ENCODE results near the gene FGF4. TPM values are rescaled to one million over a fixed set of nuclear protein-coding genes. Genes with fewer than 3 reads are reported as not detected.
A peak's percentile ranks its signal among the peaks of the same experiment; 100 is the strongest.

Gene FGF4
- total RNA-seq, 2 donors from 2014 or later: not detected

DNA sequence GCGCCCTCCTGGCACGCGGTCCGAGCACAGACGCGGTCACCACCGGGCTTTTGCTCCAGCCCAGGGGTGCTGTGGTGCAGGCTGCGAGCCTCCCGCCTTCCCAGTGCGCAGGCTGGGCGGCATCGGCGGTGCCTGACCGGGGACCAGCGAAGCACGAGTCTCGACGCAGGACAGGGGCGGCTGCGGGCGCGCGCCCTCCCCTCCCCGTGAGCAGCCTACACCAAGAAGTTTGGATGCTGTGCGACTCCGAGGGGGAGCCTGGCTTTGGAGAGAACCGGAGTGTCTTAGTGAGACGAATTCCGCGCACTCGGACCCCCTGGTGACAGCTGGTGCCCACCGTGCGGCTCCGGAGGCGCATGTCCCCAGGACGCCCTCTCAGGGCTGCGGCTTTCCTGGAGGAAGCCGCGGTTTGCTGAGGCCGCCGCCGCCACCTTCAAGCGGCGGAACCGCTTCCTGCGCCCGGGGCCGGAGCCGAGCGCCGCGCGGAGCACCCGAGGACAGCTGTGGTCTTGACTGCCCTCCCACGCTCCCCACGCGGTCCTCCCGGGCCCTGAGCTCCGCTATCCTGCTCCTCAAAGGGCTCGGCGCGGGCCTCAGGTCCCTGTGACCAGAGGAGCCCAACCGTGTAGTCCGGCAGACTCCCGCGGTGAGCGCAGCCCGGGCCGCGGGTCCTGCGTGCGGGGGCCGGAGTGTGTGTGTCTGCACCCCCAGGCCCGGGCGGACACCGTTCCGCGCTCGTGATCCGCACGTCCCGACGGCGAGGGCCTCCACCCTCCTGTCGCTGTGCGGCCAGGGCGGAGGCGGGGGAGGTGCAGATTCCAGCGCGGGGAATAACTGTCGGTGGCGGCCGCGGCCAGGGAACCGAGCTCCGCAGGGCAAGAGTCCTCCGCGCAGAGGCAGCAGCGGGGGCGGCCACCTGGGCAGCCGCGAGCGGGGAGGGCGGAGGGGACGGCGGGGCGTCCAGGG is 42.4 kb upstream of the FGF4 start:
- DNase-seq (ENCODE audit: low spot score) (no peak), ATAC-seq (ENCODE audit: insufficient number of reproducible peaks, low FRiP score, low read depth) (no peak)
- TF ChIP-seq, protein P1, sequence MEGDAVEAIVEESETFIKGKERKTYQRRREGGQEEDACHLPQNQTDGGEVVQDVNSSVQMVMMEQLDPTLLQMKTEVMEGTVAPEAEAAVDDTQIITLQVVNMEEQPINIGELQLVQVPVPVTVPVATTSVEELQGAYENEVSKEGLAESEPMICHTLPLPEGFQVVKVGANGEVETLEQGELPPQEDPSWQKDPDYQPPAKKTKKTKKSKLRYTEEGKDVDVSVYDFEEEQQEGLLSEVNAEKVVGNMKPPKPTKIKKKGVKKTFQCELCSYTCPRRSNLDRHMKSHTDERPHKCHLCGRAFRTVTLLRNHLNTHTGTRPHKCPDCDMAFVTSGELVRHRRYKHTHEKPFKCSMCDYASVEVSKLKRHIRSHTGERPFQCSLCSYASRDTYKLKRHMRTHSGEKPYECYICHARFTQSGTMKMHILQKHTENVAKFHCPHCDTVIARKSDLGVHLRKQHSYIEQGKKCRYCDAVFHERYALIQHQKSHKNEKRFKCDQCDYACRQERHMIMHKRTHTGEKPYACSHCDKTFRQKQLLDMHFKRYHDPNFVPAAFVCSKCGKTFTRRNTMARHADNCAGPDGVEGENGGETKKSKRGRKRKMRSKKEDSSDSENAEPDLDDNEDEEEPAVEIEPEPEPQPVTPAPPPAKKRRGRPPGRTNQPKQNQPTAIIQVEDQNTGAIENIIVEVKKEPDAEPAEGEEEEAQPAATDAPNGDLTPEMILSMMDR (IDR thresholded peaks at IDR 0.05): no peak
- peaks cover 0 to 5% of the 10 kb centered on the region in 2 donors for H3K4me1 ChIP-seq (ENCODE audit: control insufficient read depth in 1 of 2, low read depth in 2 of 2)
- H3K36me3 ChIP-seq: no peaks in the 10 kb centered on the region
- H3K27me3 ChIP-seq (replicated peaks; ENCODE audit: insufficient read depth): peaks cover 3% of the 10 kb centered on the region
- H3K4me3 ChIP-seq: peak overlapping the region; percentile 26
- H3K27ac ChIP-seq: no peak overlapping the region
- no peaks in the 10 kb centered on the region for H3K9me3 ChIP-seq

DNA sequence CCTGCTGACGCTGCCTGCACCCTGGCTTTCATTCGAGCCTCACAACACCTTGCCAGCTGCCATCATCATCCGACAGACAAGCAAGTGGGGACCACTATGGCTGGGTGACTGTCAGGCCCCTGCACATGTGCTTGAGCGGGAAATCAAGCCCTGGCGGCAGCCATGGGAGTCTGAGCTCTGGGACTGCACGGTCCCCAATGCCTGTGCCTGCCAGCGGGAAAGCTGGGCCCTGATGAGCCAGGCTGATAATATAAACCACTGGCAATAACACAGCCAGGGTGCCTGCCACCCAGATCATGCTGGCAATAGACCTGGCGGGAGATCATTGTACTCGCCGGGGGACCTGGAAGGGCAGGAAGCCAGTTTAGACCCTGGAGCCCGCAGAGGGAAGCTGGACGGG is 41.5 kb upstream of the FGF4 start:
- Histone ChIP-seq H3K27ac (no peak overlapping the region), H3K9me3 (no peaks in the 10 kb centered on the region), H3K4me1 (ENCODE audit: control insufficient read depth in 1 of 2, low read depth in 2 of 2) (peaks cover 0 to 5% of the 10 kb centered on the region in 2 donors), H3K4me3 (no peak overlapping the region), H3K36me3 (no peaks in the 10 kb centered on the region), H3K27me3 (replicated peaks; ENCODE audit: insufficient read depth) (peaks cover 3% of the 10 kb centered on the region)
- TF ChIP-seq, protein P1 (IDR thresholded peaks at IDR 0.05): no peak
- ATAC-seq (ENCODE audit: insufficient number of reproducible peaks, low FRiP score, low read depth) (no peak), DNase-seq (ENCODE audit: low spot score) (no peak)

DNA sequence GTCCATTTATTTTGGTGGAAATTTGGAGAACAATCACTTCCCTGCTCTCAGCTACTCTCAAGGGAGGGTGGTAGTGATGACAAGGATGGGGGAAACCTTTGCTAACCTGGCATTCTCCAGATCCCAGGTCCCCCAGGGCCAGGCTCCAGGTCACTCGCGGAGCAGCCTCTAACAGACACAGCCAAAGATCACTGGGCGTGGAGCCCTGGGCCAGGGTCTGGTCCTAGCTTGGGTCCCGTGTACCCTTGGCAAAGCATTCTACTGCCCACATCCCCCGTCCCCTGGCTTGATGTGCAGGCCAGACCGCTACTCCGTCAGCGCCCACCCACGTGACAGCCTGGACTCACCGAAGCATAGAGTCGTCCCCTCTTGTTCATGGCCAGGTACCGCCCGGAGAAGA is 40.8 kb upstream of the FGF4 start:
- Histone ChIP-seq H3K9me3 (no peaks in the 10 kb centered on the region), H3K27me3 (replicated peaks; ENCODE audit: insufficient read depth) (peaks cover 3% of the 10 kb centered on the region), H3K4me3 (no peak overlapping the region), H3K4me1 (ENCODE audit: control insufficient read depth in 1 of 2, low read depth in 2 of 2) (peaks cover 0 to 5% of the 10 kb centered on the region in 2 donors), H3K27ac (no peak overlapping the region), H3K36me3 (no peaks in the 10 kb centered on the region)
- TF ChIP-seq, protein P1 (IDR thresholded peaks at IDR 0.05): no peak
- no peak for DNase-seq (ENCODE audit: low spot score)
- no peak for ATAC-seq (ENCODE audit: insufficient number of reproducible peaks, low FRiP score, low read depth)

DNA sequence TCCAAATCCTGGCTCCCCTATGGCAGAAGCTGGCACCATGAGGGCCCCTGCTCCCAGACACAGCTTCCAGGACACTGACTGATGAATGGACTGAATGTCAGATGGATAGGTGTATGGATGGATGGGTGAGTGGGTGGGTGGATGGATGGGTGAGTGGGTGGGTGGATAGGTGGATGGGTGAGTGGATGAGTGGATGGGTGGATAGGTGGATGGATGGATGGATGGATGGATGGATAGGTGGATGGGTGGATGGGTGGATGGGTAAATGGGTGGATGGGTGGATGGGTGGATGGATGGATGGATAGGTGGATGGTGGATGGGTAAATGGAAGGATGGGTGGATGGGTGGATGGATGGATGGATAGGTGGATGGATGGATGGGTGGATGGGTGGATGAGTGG is 39.8 kb upstream of the FGF4 start:
- DNase-seq (ENCODE audit: low spot score) (no peak), ATAC-seq (ENCODE audit: insufficient number of reproducible peaks, low FRiP score, low read depth) (no peak)
- no peaks in the 10 kb centered on the region for H3K36me3 ChIP-seq
- peaks cover 0 to 5% of the 10 kb centered on the region in 2 donors for H3K4me1 ChIP-seq (ENCODE audit: control insufficient read depth in 1 of 2, low read depth in 2 of 2)
- TF ChIP-seq, protein P1 (IDR thresholded peaks at IDR 0.05): no peak
- peaks cover 3% of the 10 kb centered on the region for H3K27me3 ChIP-seq (replicated peaks; ENCODE audit: insufficient read depth)
- H3K9me3 ChIP-seq: no peaks in the 10 kb centered on the region
- no peak overlapping the region for H3K27ac ChIP-seq
- no peak overlapping the region for H3K4me3 ChIP-seq

DNA sequence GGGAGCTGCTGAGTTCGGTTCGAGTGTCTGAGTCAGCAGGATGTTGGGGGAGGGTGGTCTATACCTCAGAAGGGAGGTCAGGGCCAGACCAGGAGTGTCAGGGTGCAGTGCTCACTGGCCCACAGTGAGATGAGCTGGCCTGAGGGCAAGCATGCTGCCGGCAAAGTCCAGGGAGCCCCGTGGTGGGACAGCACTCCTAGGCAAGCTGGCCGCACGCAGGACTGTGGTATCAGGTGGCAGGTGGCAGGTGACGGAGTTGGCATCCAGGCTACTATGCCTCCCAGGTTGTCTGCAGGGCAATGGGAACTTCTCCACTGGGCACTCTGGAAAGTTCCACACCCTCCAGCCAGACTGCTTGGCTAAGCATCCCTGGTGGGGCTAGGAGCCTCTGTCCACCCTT is 39.3 kb upstream of the FGF4 start:
- TF ChIP-seq, protein P1 (IDR thresholded peaks at IDR 0.05): no peak
- peaks cover 3% of the 10 kb centered on the region for H3K27me3 ChIP-seq (replicated peaks; ENCODE audit: insufficient read depth)

More for the DNA sequence above, 39.3 kb upstream of the FGF4 start:
- ATAC-seq (ENCODE audit: insufficient number of reproducible peaks, low FRiP score, low read depth): no peak
- Histone ChIP-seq H3K36me3 (no peaks in the 10 kb centered on the region), H3K27ac (no peak overlapping the region), H3K4me1 (ENCODE audit: control insufficient read depth in 1 of 2, low read depth in 2 of 2) (peaks cover 0 to 5% of the 10 kb centered on the region in 2 donors), H3K9me3 (no peaks in the 10 kb centered on the region), H3K4me3 (no peak overlapping the region)
- no peak for DNase-seq (ENCODE audit: low spot score)

Measured in thoracic aorta (tissue), 2 donors.